Uterus (tissue), 2 donors: Measurements from ENCODE around the gene FEM1C.

Experiments
- CTCF ChIP-seq, 4 experiments: fragments of 200-600 bp in 2 of 4; fragments of 450-650 bp in 2 of 4; sonication (generic) in 2 of 4; IDR thresholded peaks; one replicate each; pipeline ENCODE4 v1.5.1; 2016 to 2019; ENCODE audit warnings: antibody characterized with exemption in 4 of 4, mild to moderate bottlenecking in 2 of 4, moderate library complexity in 1 of 4
- POLR2A ChIP-seq, 2 donors: fragments of 450-650 bp; IDR thresholded peaks; one replicate each; pipeline ENCODE4 v1.6.1; 2016; ENCODE audit warnings: antibody characterized with exemption in 2 of 2, mild to moderate bottlenecking in 1 of 2, moderate library complexity in 1 of 2

- TF ChIP-seq CTCF (IDR thresholded peaks at IDR 0.05): no peak
- no peak for TF ChIP-seq POLR2A (IDR thresholded peaks at IDR 0.05)
Measured at GRCh38 chr5:115524199-115524847, 20.3 kb downstream of the FEM1C start.
